PC-3 (cell line): ENCODE data around the gene SLCO2A1. TPM values are rescaled to one million over a fixed set of nuclear protein-coding genes. Genes with fewer than 3 reads are reported as not detected.
A peak's percentile ranks its signal among the peaks of the same experiment; 100 is the strongest.

ENCODE experiments used
- ATAC-seq: fragments of 200-7000 bp; cut with Tn5 transposase; 2 replicates; pipeline ENCODE4 v1.9.1; 2020; ENCODE audit warnings: mild to moderate bottlenecking, moderate library complexity
- BruUV-seq: library from RNA; stranded (reverse); fragments of 400-500 nt; replicated peaks from 2 replicates; lab custom pipeline; 2021; lab: Mats Ljungman, UMichigan
- CTCF ChIA-PET: fragments of 300-600 bp; sonication (Branson Sonifier 250); formaldehyde crosslinking; loops from one replicate; lab custom pipeline; 2022; ENCODE audit warnings: antibody characterized with exemption; lab: Charles Lee
- POLR2A ChIA-PET: fragments of 300-600 bp; sonication (Branson Sonifier 250); formaldehyde crosslinking; loops from one replicate; lab custom pipeline; 2022; ENCODE audit warnings: antibody characterized with exemption; ENCODE audit not compliant: unreplicated experiment; lab: Charles Lee
- DNase-seq: peaks from one replicate; pipeline ENCODE4 v3.0.0-alpha.2; 2015
- H2AFZ ChIP-seq: fragments of 300-600 bp; sonication (generic); 2 replicates; pipeline ENCODE4 v1.6.0; 2016; ENCODE audit warnings: antibody characterized with exemption, low read length
- H3F3A ChIP-seq: fragments of 300-600 bp; sonication (generic); one replicate; pipeline ENCODE4 v1.6.0; 2017; ENCODE audit warnings: antibody characterized with exemption, low read length, control low read depth, mild to moderate bottlenecking; ENCODE audit not compliant: unreplicated experiment
- H3K27ac ChIP-seq: fragments of 300-600 bp; sonication (generic); 2 replicates; pipeline ENCODE4 v1.5.1; 2016; ENCODE audit warnings: mild to moderate bottlenecking, low read length
- H3K27me3 ChIP-seq: fragments of 300-600 bp; sonication (generic); 2 replicates; pipeline ENCODE4 v1.6.1; 2016; ENCODE audit warnings: low read length, mixed read lengths
- H3K36me3 ChIP-seq: fragments of 300-600 bp; sonication (generic); 2 replicates; pipeline ENCODE4 v1.6.1; 2016; ENCODE audit warnings: low read depth, mixed run types, low read length, mixed read lengths
- H3K4me1 ChIP-seq: fragments of 300-600 bp; sonication (generic); 2 replicates; pipeline ENCODE4 v1.5.1; 2016; ENCODE audit warnings: low read length; ENCODE audit not compliant: insufficient read depth
- H3K4me2 ChIP-seq: fragments of 300-600 bp; sonication (generic); 2 replicates; pipeline ENCODE4 v1.6.0; 2016; ENCODE audit warnings: low read length
- H3K4me3 ChIP-seq: fragments of 300-600 bp; sonication (generic); 2 replicates; pipeline ENCODE4 v1.5.1; 2016; ENCODE audit warnings: mild to moderate bottlenecking, low read length, mixed read lengths
- H3K79me2 ChIP-seq: fragments of 300-600 bp; sonication (generic); 2 replicates; pipeline ENCODE4 v1.6.1; 2017; ENCODE audit warnings: low read length, mixed read lengths
- H3K9ac ChIP-seq: fragments of 300-600 bp; sonication (generic); 2 replicates; pipeline ENCODE4 v1.6.0; 2016; ENCODE audit warnings: mild to moderate bottlenecking, low read length
- H3K9me2 ChIP-seq: fragments of 300-600 bp; sonication (generic); replicated peaks from 2 replicates; pipeline ENCODE4 v1.6.1; 2016; ENCODE audit warnings: mixed run types, low read length, mixed read lengths
- H3K9me3 ChIP-seq: fragments of 300-600 bp; sonication (generic); 2 replicates; pipeline ENCODE4 v1.6.1; 2016; ENCODE audit warnings: low read length, mixed read lengths
- H4K20me1 ChIP-seq: fragments of 300-600 bp; sonication (generic); 2 replicates; pipeline ENCODE4 v1.6.1; 2016; ENCODE audit warnings: low read length, mixed read lengths
- CTCF ChIP-seq: fragments of 300-600 bp; sonication (generic); conservative IDR thresholded peaks from 2 replicates; pipeline ENCODE4 v1.5.1; 2017; ENCODE audit warnings: antibody characterized with exemption, low read depth, mild to moderate bottlenecking, low read length
- EZH2 ChIP-seq: fragments of 300-600 bp; sonication (generic); IDR thresholded peaks from one replicate; pipeline ENCODE4 v1.6.1; 2017; ENCODE audit warnings: antibody characterized with exemption, mild to moderate bottlenecking, low read length; ENCODE audit not compliant: unreplicated experiment
- EZH2phosphoT487 ChIP-seq: fragments of 300-600 bp; sonication (generic); IDR thresholded peaks from 2 replicates; pipeline ENCODE4 v1.6.1; 2018; ENCODE audit warnings: mild to moderate bottlenecking, antibody characterized with exemption, low read length, borderline replicate concordance
- intact Hi-C: fragments of 100-400 bp; cut with micrococcal nuclease; formaldehyde crosslinking; loops from 2 replicates; pipeline ENCODE4 v1.9.0; 2023
- total RNA-seq: library from RNA; depleted of rRNA; stranded (reverse); fragments of >200 nt; gene quantifications from 2 replicates; pipeline ENCODE4 v1.2.3, GENCODE V29; 2014

The SLCO2A1 gene
- total RNA-seq, 1 experiment from 2014 or later, result not detected

DNA sequence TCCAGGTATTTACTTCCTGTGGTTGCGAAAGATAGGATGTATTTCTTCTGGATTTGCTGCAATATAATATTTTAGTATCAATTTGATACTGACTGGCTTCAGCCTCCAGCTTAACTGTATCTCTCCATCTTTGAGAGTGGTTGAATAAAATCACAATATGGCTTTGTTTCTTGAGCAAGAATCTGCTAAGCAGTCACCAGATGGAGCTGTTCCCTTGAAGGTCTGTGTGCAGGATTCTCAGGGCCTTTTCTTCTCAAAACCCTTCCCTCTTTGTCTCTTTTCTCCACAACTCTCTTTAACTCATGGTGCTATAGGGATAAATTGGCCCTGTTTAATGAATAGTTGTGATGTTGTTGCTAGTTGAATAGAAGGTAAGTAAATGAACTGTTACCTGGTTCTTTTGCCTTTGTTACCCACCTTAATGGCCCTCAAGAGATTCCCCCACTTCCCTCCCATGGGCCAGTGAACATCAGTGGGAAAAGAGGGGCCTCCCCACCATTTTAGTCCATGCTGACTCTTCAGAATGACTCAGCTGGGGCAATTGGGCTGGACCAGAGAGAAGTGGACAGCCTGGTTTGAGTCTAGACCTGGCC, 99.3 kb downstream of the SLCO2A1 start:
- Histone ChIP-seq H3K79me2 (no peaks in the 10 kb centered on the region), H3K27ac (no peak overlapping the region), H3K27me3 (no peaks in the 10 kb centered on the region), H3K4me2 (no peak overlapping the region), H3K9ac (no peak overlapping the region), H3K9me3 (no peaks in the 10 kb centered on the region), H3K9me2 (no peaks in the 10 kb centered on the region), H3K4me1 (no peaks in the 10 kb centered on the region), H3F3A (no peaks in the 10 kb centered on the region), H4K20me1 (no peaks in the 10 kb centered on the region), H2AFZ (no peak overlapping the region), H3K4me3 (no peak overlapping the region), H3K36me3 (no peaks in the 10 kb centered on the region)
- TF ChIP-seq EZH2phosphoT487 (no peak), CTCF (peak; percentile 76), EZH2 (no peak)
- intact Hi-C loops, result loop anchor here (1.0 to 10.0 kb wide), 3 partner anchors 267 to 374 kb away; no protein-coding TSS in a partner anchor
- ATAC-seq (peak; percentile 40; the same call in 1 of the 2 replicates), DNase-seq (peak; percentile 69)
- ChIA-PET POLR2A (no interaction called here), CTCF (interaction anchor here (0.6 to 1.1 kb wide), 2 partner anchors 25 to 450 kb away, joined by 3 to 4 read pairs; no protein-coding TSS in a partner anchor)
- no TSS peak for BruUV-seq

DNA sequence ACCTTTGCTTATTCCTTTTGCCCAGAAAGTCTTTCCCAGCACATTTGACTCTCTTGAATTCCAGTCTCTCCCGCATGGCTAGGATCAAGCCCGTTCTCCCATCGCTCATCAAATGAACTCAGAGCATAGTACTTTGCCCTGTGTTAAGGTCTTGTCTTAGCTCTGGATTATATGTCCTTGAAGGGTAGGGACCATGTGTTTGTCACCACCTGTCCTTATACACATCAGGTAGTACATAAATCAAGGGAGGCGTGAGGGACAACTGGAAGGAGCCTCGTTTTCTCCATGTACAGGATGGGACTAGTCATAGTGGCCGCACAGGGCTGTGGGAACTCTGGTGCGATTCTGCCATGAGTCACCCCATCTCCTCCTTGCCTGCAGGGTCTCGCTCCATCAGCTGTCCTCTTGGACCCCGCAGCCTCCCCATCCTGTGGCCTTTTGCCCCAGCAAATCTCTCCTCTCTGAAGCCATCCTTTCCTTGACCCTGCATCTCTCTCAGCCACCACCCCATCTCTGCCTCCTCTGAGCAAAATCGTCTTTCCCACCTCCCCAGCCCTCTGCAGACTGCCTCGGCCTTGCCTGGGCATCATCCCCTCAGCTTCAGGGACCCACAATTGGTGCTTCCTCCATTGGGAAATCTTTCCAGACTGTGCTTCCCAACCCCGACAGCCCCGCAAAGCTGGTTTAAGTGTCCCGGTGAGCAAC, 100.7 kb downstream of the SLCO2A1 start:
- no peaks in the 10 kb centered on the region for H3K9me2 ChIP-seq
- H3K9ac ChIP-seq, result no peak overlapping the region
- H3K4me3 ChIP-seq, result no peak overlapping the region
- H3F3A ChIP-seq, result no peaks in the 10 kb centered on the region
- no peak overlapping the region for H3K27ac ChIP-seq
- BruUV-seq, result no TSS peak
- no peaks in the 10 kb centered on the region for H3K27me3 ChIP-seq
- no peak for DNase-seq
- H4K20me1 ChIP-seq, result no peaks in the 10 kb centered on the region
- CTCF ChIA-PET, result no interaction called here
- no peaks in the 10 kb centered on the region for H3K36me3 ChIP-seq
- H3K4me1 ChIP-seq, result no peaks in the 10 kb centered on the region
- TF ChIP-seq EZH2phosphoT487 (no peak), EZH2 (no peak), CTCF (no peak)
- H3K79me2 ChIP-seq, result no peaks in the 10 kb centered on the region
- POLR2A ChIA-PET, result no interaction called here
- H3K4me2 ChIP-seq, result no peak overlapping the region
- no peak overlapping the region for H2AFZ ChIP-seq
- no peaks in the 10 kb centered on the region for H3K9me3 ChIP-seq
- intact Hi-C loops, result loop anchor here (5.0 kb wide), 1 partner anchor 267 kb away; the partner anchor contains the start of gene TOPBP1
- ATAC-seq, result no peak
